Suprapubic skin (tissue), 3 donors: ENCODE results near the gene RELT.

ENCODE experiments used
- EP300 ChIP-seq: sonication (generic); formaldehyde crosslinking; IDR thresholded peaks from one replicate; pipeline ENCODE4 v1.6.1; 2017; ENCODE audit warnings: antibody characterized with exemption
- TF ChIP-seq, protein P1 (sequence below), 2 donors: fragments of 200-600 bp in 1 of 2; fragments of 450-650 bp in 1 of 2; sonication (generic) in 1 of 2; IDR thresholded peaks; one replicate each; pipeline ENCODE4 v1.5.1; 2016 to 2019; ENCODE audit warnings: antibody characterized with exemption in 2 of 2, mild to moderate bottlenecking in 1 of 2, moderate library complexity in 1 of 2

DNA sequence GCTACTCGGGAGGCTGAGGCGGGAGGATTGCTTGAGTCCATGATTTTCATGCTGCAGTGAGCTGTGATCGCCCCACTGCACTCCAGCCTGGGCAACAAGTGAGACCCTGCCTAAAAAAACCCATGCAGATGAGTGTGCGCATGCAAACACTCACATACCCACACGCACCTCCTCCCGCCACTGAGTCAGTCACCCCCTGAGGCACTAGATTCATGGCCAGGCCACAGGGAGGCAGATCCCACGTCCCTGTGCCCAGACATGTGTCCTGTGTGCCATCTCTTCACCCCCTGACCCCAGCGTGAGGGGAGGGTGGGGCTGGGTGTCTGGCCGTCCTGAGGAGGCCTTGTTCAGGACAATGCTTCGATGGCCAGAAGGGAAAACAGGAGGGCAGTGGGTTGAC is 15.5 kb downstream of the RELT start:
- TF ChIP-seq, protein P1, sequence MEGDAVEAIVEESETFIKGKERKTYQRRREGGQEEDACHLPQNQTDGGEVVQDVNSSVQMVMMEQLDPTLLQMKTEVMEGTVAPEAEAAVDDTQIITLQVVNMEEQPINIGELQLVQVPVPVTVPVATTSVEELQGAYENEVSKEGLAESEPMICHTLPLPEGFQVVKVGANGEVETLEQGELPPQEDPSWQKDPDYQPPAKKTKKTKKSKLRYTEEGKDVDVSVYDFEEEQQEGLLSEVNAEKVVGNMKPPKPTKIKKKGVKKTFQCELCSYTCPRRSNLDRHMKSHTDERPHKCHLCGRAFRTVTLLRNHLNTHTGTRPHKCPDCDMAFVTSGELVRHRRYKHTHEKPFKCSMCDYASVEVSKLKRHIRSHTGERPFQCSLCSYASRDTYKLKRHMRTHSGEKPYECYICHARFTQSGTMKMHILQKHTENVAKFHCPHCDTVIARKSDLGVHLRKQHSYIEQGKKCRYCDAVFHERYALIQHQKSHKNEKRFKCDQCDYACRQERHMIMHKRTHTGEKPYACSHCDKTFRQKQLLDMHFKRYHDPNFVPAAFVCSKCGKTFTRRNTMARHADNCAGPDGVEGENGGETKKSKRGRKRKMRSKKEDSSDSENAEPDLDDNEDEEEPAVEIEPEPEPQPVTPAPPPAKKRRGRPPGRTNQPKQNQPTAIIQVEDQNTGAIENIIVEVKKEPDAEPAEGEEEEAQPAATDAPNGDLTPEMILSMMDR (IDR thresholded peaks at IDR 0.05) = no peak
- TF ChIP-seq EP300 = no peak
